Pons (tissue), 1 donor: Measurements from ENCODE around the gene SMARCD3.
A peak's percentile ranks its signal among the peaks of the same experiment; 100 is the strongest.

Experiments used
- DNase-seq: peaks from one replicate; pipeline ENCODE4 v3.0.0-alpha.2; 2016; ENCODE audit warnings: low spot score

The SMARCD3 gene

DNA sequence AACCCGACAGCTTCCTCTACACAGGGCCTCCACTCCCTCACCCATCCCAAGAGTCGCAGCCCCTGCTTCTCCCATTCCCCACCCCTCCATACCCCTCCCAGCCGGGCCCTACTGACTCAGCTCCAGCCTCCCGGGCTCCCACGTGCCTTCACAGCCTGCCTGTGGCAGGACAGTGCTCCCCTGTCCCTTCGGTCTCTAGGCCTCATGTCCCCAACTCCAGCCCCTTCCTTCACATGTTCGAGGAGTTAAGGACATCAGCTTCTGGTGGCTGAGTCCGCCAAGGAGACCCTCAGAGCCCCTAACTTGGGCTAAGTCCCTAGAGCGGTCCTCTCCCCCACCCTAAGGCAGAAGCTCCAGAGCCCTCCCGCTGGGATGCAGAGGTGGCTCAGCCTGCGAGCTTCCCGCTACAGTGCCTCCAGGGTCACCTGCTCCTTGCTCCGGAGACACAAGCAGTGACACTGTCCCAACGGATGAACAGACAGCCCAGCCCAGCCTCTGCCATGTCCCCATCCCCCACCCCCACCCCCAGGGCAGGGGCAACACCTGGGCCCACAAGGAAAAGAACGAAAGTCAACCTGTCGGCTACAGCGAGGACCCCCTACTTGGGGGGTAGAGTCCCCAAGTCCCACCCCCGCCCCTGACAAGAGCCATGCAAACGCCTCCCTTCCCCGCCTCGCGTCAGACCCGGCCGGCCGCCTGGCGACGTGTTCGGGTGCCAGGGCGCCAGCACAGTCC lies 716 bp downstream of the SMARCD3 start:
- no peak for DNase-seq

DNA sequence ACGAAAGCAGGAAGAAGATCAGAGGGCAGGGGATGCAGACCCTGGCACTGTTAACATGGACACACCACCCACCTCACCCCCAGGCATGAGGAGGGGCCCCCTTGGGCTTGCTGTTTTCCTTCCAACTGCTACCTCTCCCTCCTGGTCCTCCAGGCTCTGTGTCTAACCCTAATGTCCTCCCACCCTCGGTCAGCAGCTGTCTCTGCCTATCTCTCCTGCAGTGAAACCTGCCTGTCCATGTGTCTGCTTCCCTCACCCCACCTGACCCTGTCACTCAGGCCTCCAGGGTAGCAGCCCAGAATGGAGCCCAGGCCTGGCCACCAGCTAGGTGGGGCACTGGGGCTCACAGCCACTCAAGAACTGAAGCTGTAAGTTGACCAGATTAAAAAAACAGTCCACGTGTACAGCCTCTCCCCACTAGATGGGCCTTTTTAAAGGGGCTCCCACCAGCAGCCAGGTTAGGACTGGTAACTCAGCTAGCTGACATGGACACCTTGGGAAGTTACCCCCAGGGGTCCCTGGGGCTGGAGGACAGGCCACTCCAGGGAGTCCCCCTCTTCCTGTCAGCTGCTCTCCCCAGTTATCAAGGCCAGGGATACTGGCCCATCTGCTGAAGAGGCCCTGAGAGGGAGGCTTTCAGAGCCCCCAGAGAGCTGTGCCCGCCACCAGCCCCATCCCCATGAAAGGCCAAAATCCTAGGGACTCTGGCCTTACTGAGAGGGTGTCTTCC lies 1.5 kb downstream of the SMARCD3 start:
- no peak for DNase-seq

DNA sequence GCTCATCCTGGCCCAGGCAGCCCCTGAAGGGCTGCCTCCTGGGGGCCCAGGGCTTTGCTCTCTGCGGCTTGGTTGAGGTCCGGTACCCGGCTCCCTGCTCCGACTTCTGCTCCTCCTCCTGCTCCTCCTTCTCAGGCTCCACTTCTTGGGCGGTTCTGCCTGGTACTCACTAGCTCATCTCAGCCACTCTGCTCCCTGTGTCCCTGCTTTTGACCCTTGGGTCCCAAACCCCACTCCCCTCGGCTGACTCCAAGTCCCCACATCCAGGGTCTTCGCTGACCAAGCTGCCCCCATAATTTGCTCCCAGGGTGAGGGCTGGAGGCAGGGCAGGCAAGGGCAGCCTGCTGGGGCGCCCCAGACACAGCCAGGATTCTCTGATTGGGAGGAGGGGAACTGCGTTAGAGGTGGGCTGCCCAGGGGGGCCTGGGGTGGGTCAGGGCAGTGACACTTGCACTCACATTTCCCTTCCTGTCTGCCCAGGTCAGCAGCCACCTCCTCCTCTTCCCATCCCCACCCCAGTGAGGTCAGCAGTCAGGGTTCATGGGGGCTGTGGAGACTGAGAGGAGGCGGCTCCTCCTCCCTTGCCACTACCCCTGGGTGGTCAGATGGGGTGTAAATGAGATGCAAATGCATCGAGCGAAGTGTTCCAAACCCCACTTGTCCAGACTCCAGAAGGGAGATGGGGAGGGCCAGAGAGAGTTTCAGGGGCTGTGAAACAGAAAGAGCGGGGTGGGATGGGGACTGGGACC lies 2.2 kb downstream of the SMARCD3 start:
- no peak for DNase-seq

DNA sequence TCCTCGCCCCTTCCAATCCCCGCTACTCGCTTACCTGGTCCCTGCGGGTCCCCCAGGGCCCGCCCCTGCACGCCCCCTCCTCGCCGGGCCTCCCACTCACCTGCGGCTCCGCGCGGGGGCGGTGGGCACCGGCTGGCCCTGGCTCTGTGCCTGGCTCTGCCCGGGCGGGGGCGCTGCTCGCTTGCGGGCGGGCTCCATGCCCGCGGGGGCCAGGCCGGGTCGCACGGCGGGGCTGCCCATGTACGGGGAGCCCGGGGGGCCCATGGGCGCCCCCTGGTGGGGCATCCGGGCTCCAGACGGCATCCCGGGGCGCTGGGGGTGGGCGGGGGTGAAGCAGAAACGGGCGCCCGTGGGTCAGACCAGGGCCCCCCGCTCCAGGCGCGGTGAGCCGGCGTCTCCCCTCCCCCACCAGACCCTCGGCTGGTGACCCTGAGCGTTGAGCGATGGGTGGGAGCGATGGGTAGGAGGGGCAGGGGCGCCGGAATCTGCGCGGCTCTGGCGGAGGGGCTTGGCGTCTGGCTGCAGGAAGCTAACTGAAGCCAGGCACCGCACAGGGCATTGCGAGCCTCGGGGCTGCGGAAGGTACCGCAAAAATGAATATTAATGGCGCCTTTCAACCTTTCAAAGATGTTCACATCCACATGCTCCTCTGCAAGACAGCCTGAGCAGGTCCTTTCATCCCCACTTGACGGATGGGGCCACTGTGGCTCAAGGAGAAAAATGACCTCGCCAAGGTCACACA lies 3.0 kb downstream of the SMARCD3 start:
- no peak for DNase-seq

DNA sequence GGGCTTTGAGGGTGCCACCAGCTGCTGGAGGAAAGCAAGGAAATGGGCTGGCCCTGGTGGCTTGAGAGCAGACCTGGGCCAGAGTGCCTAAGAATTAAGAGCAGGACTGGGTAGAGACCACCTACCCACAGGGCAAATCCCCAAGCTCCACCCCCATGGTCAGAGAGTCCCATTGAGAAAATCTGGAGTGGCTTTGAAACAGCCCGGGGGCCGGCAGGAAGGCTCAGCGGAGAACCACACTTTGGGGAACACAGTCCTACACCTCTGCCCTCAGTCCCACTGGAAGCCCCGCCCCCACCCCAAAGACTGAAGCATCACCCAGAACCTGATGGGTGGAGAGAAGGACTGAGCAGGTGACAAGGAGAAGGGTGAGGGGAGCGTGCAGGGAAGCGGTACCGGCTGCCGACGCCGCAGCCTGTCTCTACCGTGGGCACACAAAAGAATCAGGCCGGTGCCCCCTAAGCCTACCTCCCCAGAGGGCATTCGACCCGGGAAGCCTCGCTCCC lies 3.6 kb downstream of the SMARCD3 start:
- no peak for DNase-seq

DNA sequence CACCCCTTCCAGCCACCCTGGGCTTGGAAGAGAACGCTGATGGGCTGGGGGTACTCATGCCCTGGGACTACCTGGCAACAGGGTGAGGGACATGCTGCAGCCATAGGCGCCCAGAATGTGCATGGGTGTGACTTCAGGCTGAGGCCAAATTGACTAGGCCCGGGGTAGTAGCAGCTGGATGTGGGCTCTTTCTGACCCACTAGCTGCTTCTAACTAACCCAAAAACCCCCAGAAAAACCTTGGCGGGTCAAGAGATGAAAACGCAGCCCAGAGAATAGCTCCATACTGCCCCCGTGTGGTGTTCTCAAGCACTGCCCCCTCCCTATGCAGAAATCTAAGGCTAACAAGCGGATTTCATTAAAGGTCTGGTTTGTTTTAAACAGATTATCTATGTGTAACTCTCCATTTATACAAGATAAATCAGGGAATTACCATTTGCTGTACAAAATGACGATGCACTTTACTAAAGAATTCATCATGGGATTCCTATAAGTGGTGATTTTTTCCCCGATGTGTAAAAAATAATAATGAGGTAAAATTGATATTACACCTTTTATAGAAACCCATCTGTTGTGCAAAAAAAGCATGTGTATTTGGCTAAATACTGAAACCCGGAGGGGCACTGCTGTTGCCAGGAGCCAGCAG lies 4.2 kb downstream of the SMARCD3 start:
- DNase-seq, result peak; percentile 53

DNA sequence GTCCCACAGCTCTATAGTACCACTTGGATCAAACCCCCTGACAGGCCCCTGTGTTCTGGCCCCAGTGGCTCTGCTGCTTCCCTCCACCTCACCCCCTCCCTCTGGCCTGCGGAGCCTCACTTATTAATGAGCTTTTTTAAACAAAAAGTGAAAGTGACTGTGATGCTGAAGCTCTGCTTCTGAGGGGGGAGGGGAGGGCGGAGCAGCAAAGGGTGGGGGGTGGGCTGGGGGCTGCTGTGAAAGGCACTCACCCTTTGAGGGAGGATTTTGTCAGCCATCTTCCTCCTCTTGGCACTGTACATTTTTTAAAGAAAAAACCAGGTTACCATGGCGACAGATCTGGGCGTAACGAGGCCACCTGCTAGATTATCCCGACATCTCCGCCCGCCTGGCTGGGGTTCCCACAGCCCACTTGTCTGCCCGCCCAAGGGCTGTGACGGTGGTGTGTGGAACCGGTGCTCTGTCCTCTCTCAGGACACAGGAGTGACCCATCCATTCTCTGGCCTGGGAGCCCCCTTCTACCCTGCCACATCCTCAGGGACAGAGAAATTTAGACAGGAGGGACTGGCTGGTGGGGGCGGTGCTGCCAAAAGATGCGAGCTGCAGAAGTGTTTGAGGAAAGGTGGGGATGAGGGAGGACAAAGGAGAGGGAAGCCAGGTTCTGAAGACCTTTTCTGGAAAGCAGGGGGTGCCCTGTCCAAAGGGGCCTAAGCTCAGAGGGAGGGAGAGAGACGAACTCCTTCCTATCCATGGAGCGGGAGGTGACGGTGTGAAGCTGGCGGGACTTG lies 4.9 kb downstream of the SMARCD3 start:
- no peak for DNase-seq

DNA sequence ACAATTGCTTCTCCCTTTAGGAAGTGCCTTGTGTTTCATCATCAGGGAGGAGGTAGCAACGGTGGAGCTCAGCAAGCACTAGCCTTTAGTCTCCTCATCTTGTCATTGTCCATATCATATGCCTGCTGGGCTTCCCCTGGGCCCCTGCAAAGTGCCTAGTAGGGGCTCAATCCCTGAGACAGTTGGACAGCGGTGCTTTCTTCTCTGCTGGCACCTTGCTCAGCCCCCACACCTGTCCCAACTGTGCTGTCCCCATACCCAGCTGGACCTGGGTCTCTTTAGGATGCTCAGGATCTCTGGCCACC lies 5.5 kb downstream of the SMARCD3 start:
- no peak for DNase-seq

DNA sequence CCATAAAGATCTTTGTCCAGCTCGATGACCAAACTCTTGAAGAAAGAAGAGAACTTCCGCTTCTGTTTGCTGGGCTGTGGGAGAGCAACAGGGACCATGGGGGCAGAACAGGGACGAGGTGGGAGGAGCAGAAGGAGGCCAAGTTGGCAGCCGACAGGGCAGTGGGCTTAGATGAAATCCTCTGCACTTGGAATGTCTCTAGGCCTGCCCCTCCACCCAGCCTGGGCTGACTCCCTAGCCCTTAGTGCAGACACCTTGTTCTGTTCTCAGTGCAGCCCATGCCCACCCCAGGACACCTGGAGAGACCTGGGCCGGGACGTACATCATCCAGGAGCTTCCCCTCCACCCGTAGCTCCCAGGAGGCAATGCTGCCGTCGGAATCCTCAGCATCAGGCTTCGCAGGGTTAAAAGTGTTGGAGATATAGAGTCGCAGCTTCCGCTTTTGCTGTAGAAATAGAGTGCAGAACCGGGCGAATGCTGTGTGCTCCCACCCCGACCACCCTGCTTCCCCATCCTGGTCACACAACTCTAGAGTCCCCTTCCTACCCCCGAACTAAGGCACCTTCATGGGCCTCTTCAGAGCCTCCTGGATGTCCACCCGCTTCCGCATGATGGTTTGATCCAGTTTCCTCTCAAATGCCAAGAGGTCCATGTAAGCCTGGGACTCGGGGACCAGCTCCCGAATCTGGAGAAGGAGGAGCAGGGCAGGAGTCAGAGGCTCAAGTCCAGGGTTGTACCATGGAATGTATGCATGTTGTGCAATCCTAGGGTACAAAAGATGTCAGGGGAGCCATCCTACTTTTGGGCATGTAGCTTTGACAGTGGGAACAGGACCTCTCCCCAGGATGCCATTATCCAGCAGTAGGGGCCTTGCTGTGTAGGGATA lies 6.1 kb downstream of the SMARCD3 start:
- DNase-seq, result no peak

DNA sequence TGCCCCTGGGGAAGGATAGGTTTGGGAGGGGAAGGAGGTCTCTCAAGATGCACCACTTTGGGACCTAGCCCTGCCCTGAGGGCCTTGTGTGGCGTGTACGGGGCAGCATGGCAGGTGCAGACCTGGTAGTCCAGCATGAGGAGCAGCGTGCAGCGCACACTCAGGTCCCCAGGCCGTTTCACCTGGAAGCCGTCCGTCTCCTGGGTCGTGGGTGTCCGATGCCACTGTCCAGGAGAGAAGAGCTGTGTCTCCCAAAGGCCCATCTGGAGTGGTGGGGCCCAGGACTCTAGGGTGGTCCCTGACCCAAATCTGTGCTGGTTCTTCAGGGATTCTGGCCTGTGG lies 6.8 kb downstream of the SMARCD3 start:
- no peak for DNase-seq

DNA sequence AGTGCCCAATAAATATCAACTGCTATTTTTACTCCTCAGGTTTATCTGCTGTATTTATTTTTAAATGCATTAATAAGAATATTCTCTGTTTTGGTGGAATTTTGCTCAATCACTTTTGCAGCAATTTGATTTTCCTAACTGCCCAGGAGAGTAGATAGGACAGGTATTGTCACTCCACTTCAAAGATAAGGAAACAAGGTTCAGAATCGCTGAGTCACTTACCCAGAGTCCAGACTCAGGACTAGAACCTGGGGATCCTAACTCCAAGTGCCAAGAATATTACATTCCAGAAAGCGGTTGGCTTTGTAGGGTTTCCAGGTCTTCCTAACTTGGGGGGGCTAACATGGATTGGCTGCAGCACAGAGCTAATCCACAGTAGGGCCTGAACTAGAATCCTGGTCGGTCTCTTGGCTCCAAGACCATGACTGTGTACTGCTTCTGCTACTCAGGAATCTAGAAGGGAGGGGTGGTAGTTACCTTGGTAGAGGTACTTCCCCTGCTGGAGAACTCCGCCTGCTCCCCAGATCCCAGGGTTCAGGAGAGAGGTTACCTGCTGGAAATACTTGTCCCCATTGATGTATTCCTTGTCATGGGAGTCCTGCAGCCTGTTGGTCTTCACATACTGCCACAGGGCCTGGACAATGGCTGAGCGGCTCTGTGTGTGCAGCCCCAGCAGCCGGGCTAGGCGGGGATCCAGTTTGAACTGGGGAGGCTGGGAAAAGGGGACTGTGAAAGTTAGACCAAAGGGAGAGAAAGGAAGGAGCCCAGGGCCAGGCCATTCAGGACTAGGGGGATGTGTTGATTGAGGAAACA lies 7.3 kb downstream of the SMARCD3 start:
- no peak for DNase-seq

DNA sequence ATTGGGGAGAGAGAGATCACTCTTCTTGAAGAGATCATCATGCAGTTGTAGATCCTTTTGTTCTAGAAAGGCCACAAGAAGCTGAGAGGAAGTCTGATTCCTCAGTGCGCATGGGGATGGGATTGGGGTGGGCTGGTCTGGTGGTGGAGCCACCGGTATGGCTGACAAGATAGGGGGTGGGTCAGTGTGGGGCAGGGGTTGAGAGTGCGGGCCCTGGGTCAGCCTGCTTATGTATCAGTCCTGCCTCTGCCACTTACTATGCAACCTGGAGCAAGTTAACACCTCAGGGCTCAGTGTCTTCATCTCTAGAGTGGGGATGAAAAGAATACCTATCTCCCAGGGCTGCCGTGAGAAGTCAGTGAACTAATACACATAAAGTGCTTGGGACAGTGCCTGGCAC lies 8.0 kb downstream of the SMARCD3 start:
- no peak for DNase-seq

DNA sequence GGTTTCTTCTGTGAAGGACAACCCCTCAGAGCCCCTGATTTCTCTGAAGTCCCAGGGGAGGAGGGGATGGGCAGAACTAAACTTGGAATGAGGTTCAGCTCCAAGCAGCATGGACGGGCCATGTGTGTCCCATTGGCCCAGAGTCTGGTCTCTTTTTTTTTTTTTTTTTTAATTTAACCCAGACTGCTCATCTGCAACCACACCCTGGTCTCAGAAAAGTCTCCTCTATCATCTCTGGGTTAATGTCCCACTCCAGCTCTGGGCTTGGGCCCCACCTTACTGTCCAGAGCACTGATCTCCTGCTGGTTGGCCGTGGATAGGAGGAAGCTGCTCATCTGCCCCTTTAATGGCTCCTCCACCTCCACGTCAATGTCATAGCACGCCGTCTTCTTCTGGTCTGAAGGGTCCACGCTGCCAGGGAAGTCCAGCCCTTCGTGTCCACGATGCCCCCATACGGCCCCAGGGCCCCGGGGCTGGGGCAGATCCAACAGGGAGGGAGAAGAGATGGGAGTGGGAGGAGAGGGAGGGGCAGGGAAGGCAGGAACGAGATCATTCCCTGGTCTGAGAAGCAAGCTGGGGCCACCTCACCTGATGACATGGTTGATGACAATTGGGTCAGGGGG lies 8.5 kb downstream of the SMARCD3 start:
- no peak for DNase-seq

DNA sequence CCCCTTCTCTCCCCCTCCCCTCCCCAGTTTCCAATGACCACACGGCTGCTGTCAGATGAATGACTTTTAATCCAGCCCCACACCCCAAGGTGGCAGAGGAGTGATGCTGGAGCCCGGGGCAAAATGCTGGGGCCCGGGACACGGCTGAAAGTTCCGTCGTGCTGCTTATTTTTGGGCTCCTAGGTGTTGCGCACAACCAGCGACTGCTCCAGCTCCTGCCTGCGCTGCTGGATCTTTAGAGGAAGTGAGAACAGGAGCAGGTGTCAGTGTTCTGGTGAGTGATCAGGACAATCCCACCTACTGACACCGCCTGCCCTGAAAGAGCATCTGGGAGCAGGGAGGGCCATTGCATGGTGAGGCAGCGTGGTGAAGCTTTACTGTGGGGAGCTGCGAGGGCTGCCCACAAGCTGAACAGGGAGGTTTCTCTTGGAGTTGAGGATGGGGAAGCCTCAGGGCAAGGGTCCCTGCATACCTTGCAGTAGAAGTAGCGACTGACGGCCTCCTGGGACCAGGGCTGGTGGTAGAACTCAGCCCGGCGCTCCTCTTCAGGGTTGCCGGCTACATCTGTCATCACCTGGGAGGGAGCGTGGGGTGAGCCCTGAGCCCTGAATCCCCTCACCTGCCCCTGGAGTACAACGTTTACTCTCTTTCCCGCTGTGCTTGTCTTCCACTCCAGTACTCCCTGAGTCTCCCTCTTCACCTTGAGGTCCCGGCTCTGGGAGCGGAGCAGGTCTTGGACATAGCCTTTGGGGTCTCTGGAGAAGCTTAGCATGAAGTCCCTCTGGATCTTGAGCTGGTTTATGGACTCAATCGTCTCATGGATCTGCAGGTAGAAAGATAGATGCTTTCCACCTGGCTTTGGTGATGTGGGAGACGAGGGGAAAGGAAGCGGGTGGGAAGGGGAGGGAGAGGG lies 9.3 kb downstream of the SMARCD3 start:
- DNase-seq, result no peak

DNA sequence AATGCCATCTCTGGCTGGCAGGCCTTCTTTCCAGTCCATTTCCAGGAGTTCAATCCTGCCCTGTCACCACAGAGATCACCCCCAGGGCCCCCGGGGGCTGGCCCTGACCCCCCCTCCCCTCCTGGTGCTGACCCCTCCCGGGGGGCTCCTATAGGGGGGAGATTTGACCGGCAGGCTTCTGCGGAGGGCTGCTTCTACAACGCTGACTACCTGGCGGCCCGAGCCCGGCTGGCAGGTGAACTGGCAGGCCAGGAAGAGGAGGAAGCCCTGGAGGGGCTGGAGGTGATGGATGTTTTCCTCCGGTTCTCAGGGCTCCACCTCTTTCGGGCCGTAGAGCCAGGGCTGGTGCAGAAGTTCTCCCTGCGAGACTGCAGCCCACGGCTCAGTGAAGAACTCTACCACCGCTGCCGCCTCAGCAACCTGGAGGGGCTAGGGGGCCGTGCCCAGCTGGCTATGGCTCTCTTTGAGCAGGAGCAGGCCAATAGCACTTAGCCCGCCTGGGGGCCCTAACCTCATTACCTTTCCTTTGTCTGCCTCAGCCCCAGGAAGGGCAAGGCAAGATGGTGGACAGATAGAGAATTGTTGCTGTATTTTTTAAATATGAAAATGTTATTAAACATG lies 10.2 kb downstream of the SMARCD3 start:
- DNase-seq, result no peak

DNA sequence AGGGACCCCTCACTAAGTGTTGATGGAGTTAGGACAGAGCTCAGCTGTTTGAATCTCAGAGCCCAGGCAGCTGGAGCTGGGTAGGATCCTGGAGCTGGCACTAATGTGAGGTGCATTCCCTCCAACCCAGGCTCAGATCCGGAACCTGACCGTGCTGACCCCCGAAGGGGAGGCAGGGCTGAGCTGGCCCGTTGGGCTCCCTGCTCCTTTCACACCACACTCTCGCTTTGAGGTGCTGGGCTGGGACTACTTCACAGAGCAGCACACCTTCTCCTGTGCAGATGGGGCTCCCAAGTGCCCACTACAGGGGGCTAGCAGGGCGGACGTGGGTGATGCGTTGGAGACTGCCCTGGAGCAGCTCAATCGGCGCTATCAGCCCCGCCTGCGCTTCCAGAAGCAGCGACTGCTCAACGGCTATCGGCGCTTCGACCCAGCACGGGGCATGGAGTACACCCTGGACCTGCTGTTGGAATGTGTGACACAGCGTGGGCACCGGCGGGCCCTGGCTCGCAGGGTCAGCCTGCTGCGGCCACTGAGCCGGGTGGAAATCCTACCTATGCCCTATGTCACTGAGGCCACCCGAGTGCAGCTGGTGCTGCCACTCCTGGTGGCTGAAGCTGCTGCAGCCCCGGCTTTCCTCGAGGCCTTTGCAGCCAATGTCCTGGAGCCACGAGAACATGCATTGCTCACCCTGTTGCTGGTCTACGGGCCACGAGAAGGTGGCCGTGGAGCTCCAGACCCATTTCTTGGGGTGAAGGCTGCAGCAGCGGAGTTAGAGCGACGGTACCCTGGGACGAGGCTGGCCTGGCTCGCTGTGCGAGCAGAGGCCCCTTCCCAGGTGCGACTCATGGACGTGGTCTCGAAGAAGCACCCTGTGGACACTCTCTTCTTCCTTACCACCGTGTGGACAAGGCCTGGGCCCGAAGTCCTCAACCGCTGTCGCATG lies 11.0 kb downstream of the SMARCD3 start:
- no peak for DNase-seq
